ENCODE data around the gene STC2.

DNA sequence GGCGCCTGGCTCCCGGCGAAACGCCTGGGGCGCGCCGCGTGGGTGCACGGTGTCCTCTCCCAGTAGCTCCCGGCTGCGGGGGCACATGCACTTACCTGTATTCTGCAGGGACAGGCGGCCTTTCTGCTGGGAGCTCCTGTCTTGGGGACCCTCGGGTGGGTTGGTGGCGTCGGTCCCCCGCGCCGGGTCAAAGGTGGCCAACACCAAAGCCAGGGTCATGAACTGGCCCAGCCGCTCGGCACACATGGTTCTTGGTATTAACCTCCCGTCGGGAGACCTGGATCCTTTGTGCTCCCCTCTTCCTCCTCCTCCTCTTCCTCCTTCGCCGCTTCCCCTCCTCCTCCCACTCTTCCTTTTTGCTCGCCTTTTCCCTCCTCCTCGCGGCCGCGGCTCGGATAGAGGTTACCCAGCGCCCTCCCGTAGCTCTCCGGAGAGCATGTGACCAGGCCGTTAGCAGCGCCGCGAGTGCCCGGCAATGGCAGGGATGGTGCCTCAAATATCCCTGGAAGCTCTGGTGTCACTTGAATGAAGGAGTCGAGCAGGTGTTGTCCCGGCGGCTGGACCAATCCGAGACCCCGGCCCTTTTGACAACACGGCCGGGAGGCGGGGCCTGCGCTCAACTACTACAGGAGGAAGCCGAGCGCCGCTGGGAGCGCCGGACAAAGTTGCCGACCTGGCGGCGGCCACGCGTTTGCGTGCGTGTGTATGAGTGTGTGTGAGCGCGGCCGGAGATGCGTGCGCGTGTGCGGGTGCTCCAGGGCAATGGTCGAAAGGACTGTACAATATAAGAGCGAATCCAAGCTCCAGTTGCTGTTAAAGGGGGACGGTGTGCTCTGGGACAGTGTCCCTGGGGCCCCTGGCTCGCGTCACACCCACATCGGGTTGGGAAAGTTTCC lies at the start of gene STC2:
- TF ChIP-seq, protein P1, sequence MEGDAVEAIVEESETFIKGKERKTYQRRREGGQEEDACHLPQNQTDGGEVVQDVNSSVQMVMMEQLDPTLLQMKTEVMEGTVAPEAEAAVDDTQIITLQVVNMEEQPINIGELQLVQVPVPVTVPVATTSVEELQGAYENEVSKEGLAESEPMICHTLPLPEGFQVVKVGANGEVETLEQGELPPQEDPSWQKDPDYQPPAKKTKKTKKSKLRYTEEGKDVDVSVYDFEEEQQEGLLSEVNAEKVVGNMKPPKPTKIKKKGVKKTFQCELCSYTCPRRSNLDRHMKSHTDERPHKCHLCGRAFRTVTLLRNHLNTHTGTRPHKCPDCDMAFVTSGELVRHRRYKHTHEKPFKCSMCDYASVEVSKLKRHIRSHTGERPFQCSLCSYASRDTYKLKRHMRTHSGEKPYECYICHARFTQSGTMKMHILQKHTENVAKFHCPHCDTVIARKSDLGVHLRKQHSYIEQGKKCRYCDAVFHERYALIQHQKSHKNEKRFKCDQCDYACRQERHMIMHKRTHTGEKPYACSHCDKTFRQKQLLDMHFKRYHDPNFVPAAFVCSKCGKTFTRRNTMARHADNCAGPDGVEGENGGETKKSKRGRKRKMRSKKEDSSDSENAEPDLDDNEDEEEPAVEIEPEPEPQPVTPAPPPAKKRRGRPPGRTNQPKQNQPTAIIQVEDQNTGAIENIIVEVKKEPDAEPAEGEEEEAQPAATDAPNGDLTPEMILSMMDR (conservative IDR thresholded peaks at IDR 0.05; ENCODE audit: low read depth, low read length), result no peak
- TF ChIP-seq EZH2phosphoT487 (IDR thresholded peaks at IDR 0.05; ENCODE audit: borderline replicate concordance, low read length), result no peak

All from PC-3 (cell line).